Prostate gland (tissue), 2 donors: ENCODE data around the gene CCL23.

Experiments used
- POLR2A ChIP-seq: fragments of 450-650 bp; IDR thresholded peaks from one replicate; pipeline ENCODE4 v1.6.1; 2016; ENCODE audit warnings: antibody characterized with exemption, mild to moderate bottlenecking
- POLR2AphosphoS5 ChIP-seq: sonication (generic); formaldehyde crosslinking; IDR thresholded peaks from one replicate; pipeline ENCODE4 v1.6.1; 2017; ENCODE audit warnings: antibody characterized with exemption
- TF ChIP-seq, protein P1 (sequence below), 4 experiments: fragments of 200-600 bp in 2 of 4; fragments of 450-650 bp in 2 of 4; sonication (generic) in 2 of 4; IDR thresholded peaks; 1 replicate in 3 of 4; 2 replicates in 1 of 4; pipeline ENCODE4 v1.5.1; 2016 to 2019; ENCODE audit warnings: antibody characterized with exemption in 4 of 4, mild to moderate bottlenecking in 2 of 4, moderate library complexity in 2 of 4

DNA sequence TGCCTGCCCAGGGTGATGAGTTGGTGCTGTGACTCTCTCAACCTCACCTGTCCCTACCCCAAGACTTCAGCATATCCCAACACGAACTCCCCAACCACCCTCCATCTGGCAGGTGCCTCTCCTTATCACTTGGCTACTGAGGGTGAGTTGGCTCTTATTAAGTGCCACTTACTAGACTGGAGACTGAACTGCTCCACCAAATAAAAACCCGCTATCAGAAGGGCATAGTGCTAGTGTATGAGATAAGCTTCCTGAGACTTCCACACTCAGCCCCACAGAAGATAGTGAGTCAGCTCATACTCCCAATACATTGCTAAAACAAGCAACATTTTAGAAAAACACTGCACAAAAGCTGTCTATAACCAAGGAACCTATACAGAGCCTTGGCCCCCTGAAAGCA is 30.3 kb upstream of the CCL23 start:
- TF ChIP-seq POLR2AphosphoS5, result no peak
- TF ChIP-seq POLR2A, result no peak
- TF ChIP-seq, protein P1, sequence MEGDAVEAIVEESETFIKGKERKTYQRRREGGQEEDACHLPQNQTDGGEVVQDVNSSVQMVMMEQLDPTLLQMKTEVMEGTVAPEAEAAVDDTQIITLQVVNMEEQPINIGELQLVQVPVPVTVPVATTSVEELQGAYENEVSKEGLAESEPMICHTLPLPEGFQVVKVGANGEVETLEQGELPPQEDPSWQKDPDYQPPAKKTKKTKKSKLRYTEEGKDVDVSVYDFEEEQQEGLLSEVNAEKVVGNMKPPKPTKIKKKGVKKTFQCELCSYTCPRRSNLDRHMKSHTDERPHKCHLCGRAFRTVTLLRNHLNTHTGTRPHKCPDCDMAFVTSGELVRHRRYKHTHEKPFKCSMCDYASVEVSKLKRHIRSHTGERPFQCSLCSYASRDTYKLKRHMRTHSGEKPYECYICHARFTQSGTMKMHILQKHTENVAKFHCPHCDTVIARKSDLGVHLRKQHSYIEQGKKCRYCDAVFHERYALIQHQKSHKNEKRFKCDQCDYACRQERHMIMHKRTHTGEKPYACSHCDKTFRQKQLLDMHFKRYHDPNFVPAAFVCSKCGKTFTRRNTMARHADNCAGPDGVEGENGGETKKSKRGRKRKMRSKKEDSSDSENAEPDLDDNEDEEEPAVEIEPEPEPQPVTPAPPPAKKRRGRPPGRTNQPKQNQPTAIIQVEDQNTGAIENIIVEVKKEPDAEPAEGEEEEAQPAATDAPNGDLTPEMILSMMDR (IDR thresholded peaks at IDR 0.05), result no peak
